NCI-H2107 treated with DMSO at 0.1 percent for 48 hours (cell line): ENCODE data around the gene ZNF629.

Experiments
- DNase-seq: peaks from one replicate; lab custom pipeline; 2025; ENCODE audit not compliant: unreplicated experiment; lab: John Stamatoyannopoulos, UW

The ZNF629 gene

GRCh38 chr16:30786115-30786935 is 680 bp downstream of the ZNF629 start:
- no peak for DNase-seq

DNA sequence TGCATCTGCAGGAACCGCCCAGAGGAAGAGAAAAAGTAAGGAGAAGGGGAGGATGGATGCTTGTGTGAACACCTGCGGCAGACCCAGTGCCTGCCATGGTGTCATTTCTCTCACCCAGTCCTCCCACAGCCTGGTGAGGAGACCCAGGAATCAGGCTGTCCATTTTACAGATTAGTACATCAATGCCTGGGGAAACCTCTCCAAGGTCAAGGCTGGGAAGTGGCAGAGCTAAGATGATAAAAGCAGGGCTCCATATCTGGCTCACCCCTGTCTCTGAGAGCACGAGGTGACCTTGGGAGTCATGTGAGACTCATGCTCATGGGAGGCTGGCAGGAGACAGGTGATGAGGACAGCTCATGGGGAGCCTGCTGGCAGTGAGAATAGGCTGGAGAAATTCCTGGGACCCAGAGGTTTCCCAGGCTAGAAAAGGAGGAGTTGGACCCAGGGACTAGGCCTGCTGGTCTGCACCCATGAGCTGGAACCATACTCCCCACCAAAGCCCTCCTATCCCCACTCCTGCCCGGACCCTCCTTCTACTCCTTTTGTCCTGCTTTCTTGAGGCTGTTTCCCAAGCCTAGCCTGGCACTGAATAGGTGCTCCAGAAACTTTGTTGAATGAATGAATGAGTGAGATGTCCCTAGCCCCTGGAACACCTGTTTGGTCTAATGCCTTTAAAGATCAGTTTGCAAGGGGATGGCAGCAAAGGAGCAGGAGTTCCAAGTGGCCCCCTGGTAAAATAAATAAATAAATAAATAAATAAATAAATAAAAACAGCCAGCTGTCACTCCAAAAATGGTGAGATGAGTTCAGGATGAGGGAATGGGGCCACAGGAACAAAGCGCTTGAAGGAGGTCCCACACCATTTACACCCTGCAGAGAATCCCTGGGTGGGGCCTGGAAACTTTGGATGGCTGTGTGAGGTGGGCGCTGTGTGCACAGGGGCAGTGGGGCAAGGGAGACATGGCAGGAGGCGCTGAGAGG is 1.6 kb downstream of the ZNF629 start:
- DNase-seq: no peak

DNA sequence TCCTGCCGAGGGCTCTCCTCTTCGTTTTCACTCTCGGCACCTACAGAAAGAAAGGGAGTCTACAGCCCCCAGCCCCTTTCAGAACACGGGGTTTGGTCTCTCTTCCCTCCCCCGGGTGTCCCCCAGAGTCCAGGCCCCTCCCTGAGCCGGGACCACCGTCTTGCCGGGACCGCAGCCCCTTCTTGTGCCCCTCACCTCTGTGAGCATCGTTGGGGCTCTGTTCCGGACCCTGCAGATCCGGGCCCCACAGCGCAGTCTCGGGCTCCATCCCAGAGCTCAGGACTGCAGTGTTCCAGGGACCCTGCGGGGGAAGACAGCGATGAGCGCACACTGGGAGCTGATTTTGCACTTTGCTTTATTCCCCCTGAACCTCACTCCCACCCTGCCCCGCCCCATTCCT is 2.8 kb downstream of the ZNF629 start:
- DNase-seq: no peak

GRCh38 chr16:30783280-30784109 is 3.5 kb downstream of the ZNF629 start:
- DNase-seq: no peak

DNA sequence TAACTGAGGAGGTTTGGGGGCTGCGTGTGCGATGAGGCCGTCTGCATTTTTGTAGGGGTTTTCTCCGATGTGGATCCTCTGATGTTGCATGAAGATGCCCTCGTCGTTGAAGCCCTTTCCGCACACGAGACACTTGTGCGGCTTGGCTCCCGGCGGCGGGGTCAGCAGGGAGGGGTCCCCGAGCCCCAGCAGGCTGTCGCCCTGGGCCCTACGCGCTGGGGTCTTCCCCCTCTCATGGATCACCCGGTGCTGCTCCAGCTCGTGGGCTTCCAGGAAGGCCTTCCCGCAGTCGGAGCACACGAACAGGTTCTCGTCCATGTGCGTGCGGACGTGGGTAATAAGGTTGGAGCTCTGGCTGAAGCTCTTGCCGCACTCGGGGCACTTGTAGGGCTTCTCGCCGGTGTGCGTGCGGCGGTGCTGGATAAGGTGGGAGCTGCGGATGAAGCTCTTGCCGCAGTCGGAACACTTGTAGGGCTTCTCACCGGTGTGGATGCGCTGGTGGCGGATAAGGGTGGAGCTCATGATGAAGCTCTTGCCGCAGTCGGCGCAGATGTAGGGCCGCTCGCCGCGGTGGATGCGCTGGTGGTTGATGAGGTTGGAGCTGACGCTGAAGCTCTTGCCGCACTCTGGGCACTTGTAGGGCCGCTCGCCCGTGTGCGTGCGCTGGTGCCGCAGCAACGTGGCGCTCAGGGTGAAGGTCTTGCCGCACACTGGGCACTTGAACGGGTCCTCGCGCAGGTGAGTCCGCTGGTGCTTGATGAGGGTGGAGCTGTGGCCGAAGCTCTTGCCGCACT is 4.3 kb downstream of the ZNF629 start:
- DNase-seq: no peak

- no peak for DNase-seq
These were observed 6.5 kb downstream of the ZNF629 start for GRCh38 chr16:30780549-30780948.

DNA sequence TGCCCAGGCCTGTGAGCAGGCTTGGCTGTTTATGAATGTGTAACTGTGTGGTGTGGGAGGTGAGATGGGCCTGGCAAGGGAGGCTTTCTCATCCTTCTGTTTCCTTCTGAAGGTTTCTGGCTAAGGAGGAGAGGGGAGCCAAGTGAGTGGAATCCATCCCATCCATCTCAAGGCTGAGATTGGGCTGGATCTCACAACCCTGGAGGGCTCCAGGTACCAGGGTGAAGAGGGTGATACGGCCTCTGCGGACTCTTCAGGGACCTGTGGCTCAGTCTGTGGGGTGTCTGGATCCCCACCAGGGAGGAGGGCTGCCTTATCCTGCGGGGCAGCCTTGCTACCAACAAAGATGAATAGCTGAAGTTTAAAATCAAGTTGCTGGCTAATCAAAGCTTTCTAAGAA is 7.0 kb downstream of the ZNF629 start:
- no peak for DNase-seq

DNA sequence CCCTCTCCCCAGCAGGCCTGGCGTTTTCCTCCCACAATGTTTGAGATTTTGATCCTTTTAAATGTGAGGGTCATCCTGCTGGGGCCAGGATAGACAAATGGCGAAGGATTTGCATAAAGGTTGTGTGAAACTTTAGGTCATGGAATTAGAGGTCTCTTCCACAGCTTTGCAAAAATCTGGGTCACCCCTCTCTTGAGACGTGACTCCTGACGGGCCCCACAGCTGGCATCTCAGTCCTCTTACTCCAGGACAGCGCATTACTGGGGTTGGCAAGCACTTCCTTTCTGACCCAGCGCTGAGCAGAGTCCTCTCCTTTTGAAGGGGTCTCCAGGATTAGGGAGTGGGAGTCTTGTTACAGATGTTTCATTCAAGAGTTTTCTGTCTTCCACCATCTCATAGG is 7.4 kb downstream of the ZNF629 start:
- no peak for DNase-seq

DNA sequence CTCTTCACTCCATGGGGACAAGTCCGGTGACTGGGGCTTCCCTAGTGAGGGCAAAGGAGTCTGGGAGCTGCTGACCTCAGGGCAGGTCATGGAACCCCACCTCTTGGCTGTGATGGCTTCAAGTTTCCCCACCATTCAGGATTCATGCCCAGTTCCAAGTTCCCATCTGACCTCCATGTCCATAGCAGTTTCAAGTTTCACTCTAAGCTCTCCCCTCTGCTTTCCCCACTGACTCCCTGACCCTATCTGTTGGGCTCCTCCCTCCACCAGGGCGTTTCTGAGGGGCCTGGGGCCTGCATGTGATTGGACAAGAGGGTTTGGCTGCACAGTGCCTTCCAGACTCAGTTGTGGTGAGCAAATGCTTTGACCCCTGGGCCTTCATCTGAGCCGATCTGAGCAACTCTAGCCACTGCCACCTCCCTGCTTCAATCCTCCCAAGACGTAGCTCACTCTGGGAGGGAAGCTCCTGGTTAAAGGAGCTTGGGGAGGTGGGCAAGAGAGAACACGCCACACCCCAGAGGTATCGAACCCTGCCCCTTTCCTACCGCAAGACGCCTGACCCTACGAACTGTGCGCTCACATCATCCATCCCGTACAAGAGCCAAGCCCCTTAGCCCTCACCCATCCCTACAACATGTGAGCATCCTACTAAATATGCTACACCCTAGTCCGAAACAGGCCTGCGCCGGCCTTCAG is 8.3 kb downstream of the ZNF629 start:
- no peak for DNase-seq

- no peak for DNase-seq
These were observed 9.3 kb downstream of the ZNF629 start for GRCh38 chr16:30777591-30778297.

DNA sequence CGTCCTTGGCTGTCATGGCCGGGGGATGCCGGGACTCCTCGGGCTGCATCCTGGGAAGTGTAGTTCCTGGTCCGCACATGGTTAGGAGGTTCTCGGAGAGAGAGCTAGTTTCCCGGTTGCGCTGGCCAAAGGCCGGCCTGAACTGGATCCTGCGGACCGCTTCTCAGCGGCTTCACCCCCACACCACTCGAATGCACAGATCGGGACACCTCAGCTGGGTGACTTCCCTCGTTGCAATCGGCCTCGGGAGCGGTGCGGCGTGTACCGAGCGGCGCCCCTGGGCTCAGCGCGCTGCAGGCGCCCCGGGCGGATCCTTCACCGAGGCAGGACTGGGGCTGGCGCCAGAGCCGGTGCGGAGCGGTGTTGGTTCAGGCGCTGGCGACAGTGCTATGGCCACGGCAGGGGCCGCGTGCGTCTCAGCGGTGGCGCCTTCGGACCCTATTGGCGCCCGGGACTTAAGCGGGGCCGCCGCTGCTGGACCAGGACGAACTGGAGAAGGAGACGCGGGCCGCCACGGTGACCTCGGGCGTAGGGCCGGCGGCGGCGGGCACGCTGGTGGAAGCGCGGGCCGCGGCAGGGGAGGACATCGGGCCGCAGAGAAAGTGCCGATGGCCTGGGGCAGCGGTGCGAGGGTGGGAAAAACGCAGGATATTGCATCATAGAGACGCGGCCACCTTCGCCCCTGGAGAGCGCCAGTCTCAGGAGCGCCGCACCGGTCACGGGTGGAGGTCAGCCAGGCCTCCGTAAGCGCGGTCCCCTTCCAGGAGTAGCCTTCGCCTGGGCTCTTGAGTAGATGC is 11.4 kb downstream of the ZNF629 start:
- peak; percentile 47 for DNase-seq

DNA sequence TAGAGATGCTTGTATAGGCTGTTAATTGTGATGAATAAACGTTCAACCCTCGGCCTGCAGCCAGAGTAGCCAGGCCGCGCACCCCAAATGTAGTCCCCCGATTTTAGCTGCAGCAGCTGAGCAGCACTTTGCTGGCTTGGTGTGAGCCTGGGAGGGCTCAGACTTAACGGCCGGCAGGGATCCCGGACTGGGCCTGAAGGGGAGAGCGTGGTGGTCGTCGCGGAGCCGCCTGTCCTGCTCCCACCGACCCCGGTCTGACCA is 11.9 kb downstream of the ZNF629 start:
- no peak for DNase-seq

DNA sequence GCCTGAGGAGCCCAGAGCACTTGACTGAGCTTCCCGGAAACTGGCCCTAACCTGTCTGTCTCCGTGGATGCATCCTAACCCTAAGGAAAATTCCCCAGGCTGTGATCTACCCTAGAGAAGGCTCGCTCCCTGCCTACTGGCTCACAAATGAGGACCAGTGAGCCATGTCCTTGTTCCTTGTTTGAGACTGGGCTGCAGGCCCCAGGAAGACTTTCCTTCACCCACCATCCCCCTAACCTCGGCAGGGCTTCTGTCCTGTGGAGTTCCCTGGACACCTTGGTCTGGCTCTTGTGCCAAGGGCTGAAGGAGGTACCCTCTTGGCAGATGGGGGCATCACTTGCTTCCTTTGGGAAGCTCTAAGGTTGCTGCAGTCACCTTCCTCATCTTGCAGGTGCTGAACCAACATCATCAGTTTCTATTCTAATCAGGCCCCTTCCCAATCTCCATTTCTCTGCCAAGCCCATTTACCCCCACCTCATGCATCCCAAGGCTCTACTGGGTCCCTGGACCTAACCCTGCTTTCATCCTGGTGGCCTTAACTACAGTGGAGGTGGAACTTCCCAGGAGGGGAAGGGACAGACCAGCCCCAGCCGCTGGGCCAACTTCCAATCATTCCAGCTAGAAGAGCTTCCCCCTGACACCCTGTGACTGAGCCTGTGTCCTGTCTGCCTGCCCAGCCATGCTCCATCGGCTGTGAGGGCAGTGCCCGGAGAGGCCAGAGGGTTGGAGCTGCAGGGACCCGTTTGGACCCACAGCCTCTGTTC is 12.5 kb downstream of the ZNF629 start:
- DNase-seq: no peak

GRCh38 chr16:30773826-30774225 is 13.2 kb downstream of the ZNF629 start:
- no peak for DNase-seq

DNA sequence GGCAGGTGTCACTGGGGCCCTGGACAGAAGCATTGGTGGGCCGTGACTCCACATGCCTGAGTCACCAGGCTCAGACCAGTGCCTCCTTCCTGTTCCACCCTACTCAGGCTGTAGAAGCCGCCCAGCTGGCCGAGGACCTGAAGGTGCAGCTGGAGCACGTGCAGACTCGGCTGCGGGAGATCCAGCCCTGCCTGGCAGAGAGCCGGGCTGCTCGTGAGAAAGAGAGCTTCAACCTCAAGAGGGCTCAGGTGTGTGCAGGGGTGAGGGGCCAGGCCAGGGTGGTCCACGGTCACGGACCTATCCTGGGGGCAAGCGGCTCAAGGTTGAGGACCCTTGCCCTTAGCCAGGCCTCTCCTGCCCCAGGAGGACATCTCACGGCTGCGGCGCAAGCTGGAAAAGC is 15.3 kb downstream of the ZNF629 start:
- no peak for DNase-seq

- DNase-seq: no peak
These were observed 17.5 kb downstream of the ZNF629 start for GRCh38 chr16:30769379-30770089.

- no peak for DNase-seq
These were observed 18.3 kb downstream of the ZNF629 start for GRCh38 chr16:30768583-30769181.
